Heart left ventricle (tissue), 16 donors: ENCODE results near the gene S100A13. TPM values are rescaled to one million over a fixed set of nuclear protein-coding genes. Genes with fewer than 3 reads are reported as not detected.

Source experiments
- ATAC-seq, 4 donors: fragments of 200-7000 bp; cut with Tn5 transposase; one replicate each; pipeline ENCODE4 v1.9.1; 2020 to 2022; ENCODE audit warnings: moderate library complexity in 4 of 4, mild to moderate bottlenecking in 3 of 4, moderate number of reproducible peaks in 1 of 4
- DNase-seq, 5 donors: peaks; one replicate each; pipeline ENCODE4 v3.0.0-alpha.2; 2020
- H3K27ac ChIP-seq, 12 donors: fragments of 200-600 bp; sonication (generic) in 4 of 12; one replicate each; pipeline versions ENCODE4 v1.5.0 to v1.8.0; 2016 to 2022; ENCODE audit warnings: mild to moderate bottlenecking in 2 of 12
- H3K27me3 ChIP-seq, 9 donors: fragments of 200-600 bp; sonication (generic) in 2 of 9; one replicate each; pipeline versions ENCODE4 v1.5.1 to v1.8.0; 2016 to 2022; ENCODE audit warnings: mild to moderate bottlenecking in 3 of 9
- H3K36me3 ChIP-seq, 9 donors: fragments of 200-600 bp; sonication (generic) in 2 of 9; one replicate each; pipeline versions ENCODE4 v1.5.0 to v1.8.0; 2018 to 2022; ENCODE audit warnings: mild to moderate bottlenecking in 2 of 9
- H3K4me1 ChIP-seq, 12 donors: fragments of 200-600 bp; sonication (generic) in 4 of 12; one replicate each; pipeline versions ENCODE4 v1.5.0 to v1.8.0; 2016 to 2022; ENCODE audit warnings: mild to moderate bottlenecking in 3 of 12
- H3K4me3 ChIP-seq, 12 donors: fragments of 200-600 bp; sonication (generic) in 4 of 12; one replicate each; pipeline versions ENCODE4 v1.5.0 to v1.8.0; 2017 to 2022; ENCODE audit warnings: mild to moderate bottlenecking in 9 of 12, moderate library complexity in 4 of 12
- H3K9me3 ChIP-seq, 12 donors: fragments of 200-600 bp; sonication (generic) in 4 of 12; one replicate each; pipeline versions ENCODE4 v1.5.0 to v1.8.0; 2016 to 2022; ENCODE audit warnings: mild to moderate bottlenecking in 1 of 12
- POLR2A ChIP-seq, 2 donors: fragments of 450-650 bp; IDR thresholded peaks; one replicate each; pipeline ENCODE4 v1.6.1; 2017; ENCODE audit warnings: antibody characterized with exemption in 2 of 2, mild to moderate bottlenecking in 2 of 2, moderate library complexity in 2 of 2
- WGBS, 4 donors: extraction: QIAGEN DNeasy Blood & Tissue Kit in 2 of 4; methylation state at CpG; one replicate each; pipeline versions ENCODE4 v1.1.5 to v1.1.7; 2013 to 2018; 5-methylcytosine and 5-hydroxymethylcytosine counted together
- intact Hi-C, 10 donors: fragments of 100-400 bp; cut with DNase I; formaldehyde crosslinking; loops; one replicate each; pipeline versions ENCODE4 v1.11.1 to v1.14.2; 2022
- polyA plus RNA-seq, 2 donors: library from polyadenylated mRNA; stranded (reverse); fragments of 200-250 nt; gene quantifications; one replicate each; pipeline ENCODE4 v1.2.3, GENCODE V29; 2013
- total RNA-seq, 9 donors: library from RNA; depleted of rRNA in 2 of 9; stranded (reverse); fragments of >200 nt in 2 of 9; fragmentation: NEBNext Ultra II Directional in 3 of 9; extraction: Animal tissue kit (Norgen Biotek cat#: 25700) in 3 of 9; gene quantifications; one replicate each; pipeline versions ENCODE4 v1.1.0 to v1.2.4, GENCODE V29; 2016 to 2023
- TF ChIP-seq, protein P1 (sequence below), 12 donors: fragments of 200-600 bp; sonication (generic) in 4 of 12; IDR thresholded peaks; one replicate each; pipeline versions ENCODE4 v1.5.0 to v1.8.0; 2018 to 2022; ENCODE audit warnings: antibody characterized with exemption in 12 of 12, mild to moderate bottlenecking in 5 of 12
- donor health status: ischemic (EF 13 %, LVEDD 7.1; RV severe dilation, severe dysfunction).
- donor health status: healthy with polysubstance abuse.
- donor health status: DM: no; HTN: yes; CAD: no.
- donor health status: DM: no; HTN: no; CAD: no.
- donor health status: ischemic (EF 25% LVEDD 6.9; RV normal size, moderate dysfunction).
- donor health status: ischemic (EF 25% LVEDD 5.7; RV mildly dilated, moderate dysfunction).
- donor health status: healthy.
- donor health status: DM: yes; HTN: yes; CAD: no.
- donor health status: ischemic (EF 35%, LVEDD 5.7; RV mildly dilated, moderate dysfunction).
- donor health status: nonischemic (EF 11% LVEDD 7.7; RV severe dilation, severe dysfunction).
- donor health status: DM: yes; HTN: yes; CAD: no.
- donor health status: PGD.
- donor health status: ischemic (EF 29% LVEDD 5.4; RV normal size, mild dysfunction).
- donor health status: nonischemic (EF 23%, LVEDD 6.1; RV moderate dilation, normal function).

Gene S100A13
- total and polyA plus RNA-seq, 11 donors, result 98.1 to 272 (median 138) TPM

DNA sequence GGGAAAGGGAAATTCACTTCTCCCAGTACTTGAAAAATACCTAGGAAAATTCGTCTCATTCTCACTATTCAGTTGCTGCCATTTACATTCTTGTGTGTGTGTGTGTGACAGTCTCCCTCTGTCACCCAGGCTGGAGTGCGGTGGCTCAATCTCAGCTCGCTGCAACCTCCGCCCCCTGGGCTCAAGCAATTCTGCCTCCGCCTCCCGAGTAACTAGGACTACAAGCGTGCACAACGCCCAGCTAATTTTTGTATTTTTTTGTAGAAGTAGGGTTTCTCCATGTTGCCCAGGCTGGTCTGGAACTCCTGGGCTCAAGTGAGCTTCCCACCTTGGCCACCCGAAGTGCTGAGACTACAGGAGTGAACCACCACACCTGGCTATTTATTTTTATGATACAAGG lies 32.4 kb upstream of the S100A13 start:
- Histone ChIP-seq H3K4me3 (peak overlapping the region in 10 of 12 donors; percentile 67 to 96 (median 82)), H3K4me1 (peaks cover 0 to 18% (median 12%) of the 10 kb centered on the region in 12 donors), H3K27me3 (no peaks in the 10 kb centered on the region), H3K27ac (peak overlapping the region in 6 of 12 donors; percentile 8 to 99 (median 98)), H3K36me3 (peaks cover 0 to 52% (median 45%) of the 10 kb centered on the region in 9 donors), H3K9me3 (no peaks in the 10 kb centered on the region)
- DNase-seq (peak in 1 of 5 donors; percentile 9), ATAC-seq (no peak)
- intact Hi-C loops, result loop anchor here in 4 of 10 donors (5.0 to 10.0 kb wide), 2 partner anchors 85 to 87 kb away; no protein-coding TSS in a partner anchor
- TF ChIP-seq, protein P1, sequence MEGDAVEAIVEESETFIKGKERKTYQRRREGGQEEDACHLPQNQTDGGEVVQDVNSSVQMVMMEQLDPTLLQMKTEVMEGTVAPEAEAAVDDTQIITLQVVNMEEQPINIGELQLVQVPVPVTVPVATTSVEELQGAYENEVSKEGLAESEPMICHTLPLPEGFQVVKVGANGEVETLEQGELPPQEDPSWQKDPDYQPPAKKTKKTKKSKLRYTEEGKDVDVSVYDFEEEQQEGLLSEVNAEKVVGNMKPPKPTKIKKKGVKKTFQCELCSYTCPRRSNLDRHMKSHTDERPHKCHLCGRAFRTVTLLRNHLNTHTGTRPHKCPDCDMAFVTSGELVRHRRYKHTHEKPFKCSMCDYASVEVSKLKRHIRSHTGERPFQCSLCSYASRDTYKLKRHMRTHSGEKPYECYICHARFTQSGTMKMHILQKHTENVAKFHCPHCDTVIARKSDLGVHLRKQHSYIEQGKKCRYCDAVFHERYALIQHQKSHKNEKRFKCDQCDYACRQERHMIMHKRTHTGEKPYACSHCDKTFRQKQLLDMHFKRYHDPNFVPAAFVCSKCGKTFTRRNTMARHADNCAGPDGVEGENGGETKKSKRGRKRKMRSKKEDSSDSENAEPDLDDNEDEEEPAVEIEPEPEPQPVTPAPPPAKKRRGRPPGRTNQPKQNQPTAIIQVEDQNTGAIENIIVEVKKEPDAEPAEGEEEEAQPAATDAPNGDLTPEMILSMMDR (IDR thresholded peaks at IDR 0.05), result no peak
- TF ChIP-seq POLR2A (IDR thresholded peaks at IDR 0.05), result no peak
- WGBS, 4 donors, result 79 to 82% (median 80%) methylated on average over 9 of the region's 9 CpGs

DNA sequence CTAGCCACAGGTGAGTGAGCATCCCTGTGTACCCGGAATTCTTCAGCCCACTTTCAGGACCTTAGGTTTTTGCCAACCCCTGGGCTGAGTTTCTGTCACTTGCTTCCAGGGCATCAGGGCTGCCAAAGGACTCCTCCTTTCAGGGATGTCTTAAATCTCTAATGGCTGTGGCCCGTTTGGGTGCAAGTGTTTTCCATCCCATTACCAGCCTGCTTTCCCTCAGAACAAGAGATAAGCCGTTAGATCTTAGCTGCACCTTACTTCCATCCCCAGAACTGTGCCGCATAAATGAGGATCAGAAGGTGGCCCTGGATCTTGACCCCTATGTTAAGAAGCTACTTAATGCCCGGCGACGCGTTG lies 31.9 kb upstream of the S100A13 start:
- Histone ChIP-seq H3K4me3 (peak overlapping the region; percentile 48 to 96 (median 82)), H3K9me3 (no peaks in the 10 kb centered on the region), H3K27me3 (no peaks in the 10 kb centered on the region), H3K36me3 (peaks cover 0 to 47% (median 40%) of the 10 kb centered on the region in 9 donors), H3K27ac (peak overlapping the region; percentile 88 to 99 (median 96)), H3K4me1 (peaks cover 0 to 18% (median 12%) of the 10 kb centered on the region in 12 donors)
- DNase-seq, result peak in 1 of 5 donors; percentile 22
- intact Hi-C loops, result loop anchor here in 1 of 10 donors (10.0 kb wide), 1 partner anchor 84 kb away; no protein-coding TSS in a partner anchor
- TF ChIP-seq POLR2A (IDR thresholded peaks at IDR 0.05), result no peak
- TF ChIP-seq, protein P1 (IDR thresholded peaks at IDR 0.05), result no peak
- WGBS, 4 donors, result 31 to 35% (median 34%) methylated on average over 8 of the region's 8 CpGs
- ATAC-seq, result peak in 2 of 4 donors; percentile 1 to 7

DNA sequence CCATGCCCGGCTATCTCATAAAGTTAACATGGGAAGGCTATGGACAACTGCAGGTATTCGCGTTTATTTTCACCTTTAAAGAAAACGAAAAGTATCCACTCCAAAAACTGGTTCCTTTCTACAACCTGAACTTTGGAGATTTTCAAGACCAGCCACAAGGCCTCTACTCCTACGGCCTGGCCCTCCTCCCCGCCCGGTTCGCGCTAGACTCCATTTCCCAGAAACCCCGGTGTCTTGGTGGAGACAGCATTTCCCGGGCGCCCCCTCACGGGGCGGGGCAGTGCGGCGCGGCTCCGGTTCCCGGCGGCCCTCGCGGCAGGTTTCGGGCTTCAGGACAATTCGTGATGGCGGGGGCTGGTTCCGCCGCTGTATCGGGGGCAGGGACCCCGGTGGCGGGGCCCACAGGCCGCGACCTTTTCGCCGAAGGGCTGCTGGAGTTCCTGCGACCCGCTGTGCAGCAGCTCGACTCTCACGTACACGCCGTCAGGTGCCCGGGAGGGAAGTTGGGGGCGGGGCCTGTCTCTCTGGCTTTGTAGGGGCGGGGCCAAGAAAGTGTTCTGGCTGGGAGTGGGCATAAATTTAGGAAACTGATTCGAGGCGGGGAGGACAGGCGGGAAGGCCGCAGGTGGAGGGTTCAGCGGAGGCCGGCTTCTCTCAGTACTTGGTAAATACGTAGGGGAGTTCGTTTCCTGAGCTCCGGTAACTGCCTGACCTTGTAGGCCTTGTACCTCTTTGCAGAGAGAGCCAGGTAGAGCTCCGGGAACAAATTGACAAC lies 31.3 kb upstream of the S100A13 start, which contains the start of gene SNAPIN:
TSS of gene SNAPIN (plus strand) at position 304 of the 775 bp plus-strand sequence. CDS start at position 345, 41 bp downstream.
- H3K9me3 ChIP-seq, result no peaks in the 10 kb centered on the region
- ATAC-seq (peak; percentile 94 to 98 (median 98)), DNase-seq (peak; percentile 93 to 95 (median 95))
- WGBS, 4 donors, result 2 to 4% (median 3%) methylated on average over 27 to 53 of the region's 53 CpGs
- peaks cover 0 to 18% (median 12%) of the 10 kb centered on the region in 12 donors for H3K4me1 ChIP-seq
- intact Hi-C loops, result loop anchor here in 1 of 10 donors (10.0 kb wide), 1 partner anchor 84 kb away; no protein-coding TSS in a partner anchor
- no peaks in the 10 kb centered on the region for H3K27me3 ChIP-seq
- H3K27ac ChIP-seq, result peak within 1 kb of the TSS; percentile 88 to 99 (median 96)
- H3K36me3 ChIP-seq, result peaks cover 0 to 41% (median 34%) of the 10 kb centered on the region in 9 donors
- TF ChIP-seq POLR2A (IDR thresholded peaks at IDR 0.05), result peak in 1 of 2 donors; percentile 70
- TF ChIP-seq, protein P1 (IDR thresholded peaks at IDR 0.05), result peak in 7 of 12 donors; percentile 10 to 46 (median 29)
- peak within 1 kb of the TSS; percentile 48 to 96 (median 82) for H3K4me3 ChIP-seq

DNA sequence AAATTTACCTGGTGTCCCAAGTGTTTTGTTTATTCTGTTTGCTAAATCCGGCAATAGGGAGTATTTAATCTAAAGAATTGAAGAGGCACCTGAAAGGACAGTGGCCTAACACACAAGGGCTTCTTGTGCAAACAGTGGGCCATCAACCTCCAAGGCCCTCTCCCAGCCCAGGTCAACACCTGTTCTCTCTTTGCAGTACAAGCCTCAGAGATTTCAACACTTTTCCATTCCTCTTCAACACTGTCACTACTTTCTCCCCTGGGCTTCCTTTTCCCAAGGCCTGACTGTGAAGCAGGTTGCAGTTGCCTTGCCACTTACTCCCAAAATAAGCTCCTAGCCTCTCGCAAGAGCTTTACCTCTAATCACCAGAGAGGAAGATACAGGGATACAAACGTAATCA lies 28.0 kb upstream of the S100A13 start:
- DNase-seq (no peak), ATAC-seq (no peak)
- WGBS, 4 donors, result 85 to 94% (median 90%) methylated on average over 3 of the region's 3 CpGs
- Histone ChIP-seq H3K9me3 (no peaks in the 10 kb centered on the region), H3K27ac (no peak overlapping the region), H3K4me1 (peaks cover 0 to 29% (median 14%) of the 10 kb centered on the region in 12 donors), H3K4me3 (no peak overlapping the region), H3K36me3 (peaks cover 0 to 8% (median 2%) of the 10 kb centered on the region in 9 donors), H3K27me3 (no peaks in the 10 kb centered on the region)
- intact Hi-C loops, result loop anchor here in 1 of 10 donors (10.0 kb wide), 1 partner anchor 81 kb away; no protein-coding TSS in a partner anchor
- TF ChIP-seq POLR2A (IDR thresholded peaks at IDR 0.05), result no peak
- TF ChIP-seq, protein P1 (IDR thresholded peaks at IDR 0.05), result no peak
